IPS DF 19.7 (cell line): ENCODE data around the gene HSBP1L1.

Experiments
- DNase-seq: peaks from one replicate; pipeline ENCODE4 v3.0.0-alpha.2; 2013; ENCODE audit warnings: low read depth, low spot score

The HSBP1L1 gene

DNA sequence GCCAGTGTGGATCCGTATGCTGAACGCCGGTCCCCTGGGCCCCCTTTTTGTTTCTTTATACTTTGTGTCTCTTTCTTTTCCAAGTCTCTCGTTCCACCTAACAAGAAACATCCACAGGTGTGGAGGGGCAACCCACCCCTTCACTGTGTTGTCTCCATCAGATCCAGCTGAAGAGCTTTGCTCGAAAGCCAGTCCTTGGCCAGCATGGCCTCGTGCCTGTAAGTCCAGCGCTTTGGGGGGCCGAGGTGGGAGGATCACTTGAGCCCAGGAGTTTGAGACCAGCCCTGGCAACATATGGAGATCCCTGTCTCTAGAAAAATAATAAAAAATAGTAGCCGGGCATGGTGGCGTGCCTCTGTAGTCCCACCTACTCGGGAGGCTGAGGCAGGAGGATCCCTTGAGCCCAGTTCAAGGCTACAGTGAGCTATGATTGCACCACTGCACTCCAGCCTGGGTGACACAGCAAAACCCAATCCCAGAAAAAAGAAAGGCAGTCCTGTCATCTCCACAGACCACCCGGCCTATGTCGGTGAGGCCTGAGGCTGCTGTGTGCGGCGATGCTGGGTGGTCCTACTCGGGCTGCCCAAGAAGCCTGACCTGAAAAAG, 3.4 kb upstream of the HSBP1L1 start:
- DNase-seq, result no peak

DNA sequence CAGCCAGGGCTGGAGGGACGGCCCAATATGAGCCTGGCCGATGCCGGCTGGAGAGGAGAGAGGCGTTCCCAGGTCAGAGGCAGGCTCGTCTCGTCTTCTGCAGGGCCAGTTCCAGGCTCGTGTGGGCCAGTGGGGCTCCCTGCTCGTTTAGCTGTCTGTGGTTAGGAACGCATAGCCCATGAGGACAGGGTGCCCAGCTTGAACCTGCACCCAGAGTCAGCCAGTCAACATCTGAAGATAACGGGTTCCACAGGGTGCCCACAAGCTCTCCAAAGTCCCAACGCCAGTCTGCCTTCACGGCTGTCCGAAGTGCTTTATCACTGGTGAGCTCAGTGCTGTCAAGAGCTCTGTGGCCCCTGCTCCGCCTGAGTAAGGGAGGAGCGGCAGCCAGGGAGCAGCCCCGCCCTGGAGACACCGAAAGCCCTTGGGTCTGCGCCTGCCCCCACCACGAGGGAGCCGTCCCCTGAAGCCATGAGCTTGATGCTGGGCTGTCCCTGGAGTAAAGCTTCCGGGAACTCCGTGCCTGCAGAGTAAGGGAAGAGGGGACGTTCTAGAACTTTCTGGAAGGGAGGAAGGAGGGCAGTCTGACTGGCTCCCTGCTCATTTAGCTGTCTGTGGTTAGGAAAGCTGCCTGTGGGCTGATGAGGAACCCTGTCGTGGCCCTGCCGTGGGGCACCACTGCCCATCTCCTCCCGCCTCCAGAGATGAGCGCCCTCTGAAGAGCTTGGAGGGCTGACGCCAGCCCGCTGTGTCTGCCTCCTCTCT, 2.7 kb upstream of the HSBP1L1 start:
- DNase-seq, result no peak

DNA sequence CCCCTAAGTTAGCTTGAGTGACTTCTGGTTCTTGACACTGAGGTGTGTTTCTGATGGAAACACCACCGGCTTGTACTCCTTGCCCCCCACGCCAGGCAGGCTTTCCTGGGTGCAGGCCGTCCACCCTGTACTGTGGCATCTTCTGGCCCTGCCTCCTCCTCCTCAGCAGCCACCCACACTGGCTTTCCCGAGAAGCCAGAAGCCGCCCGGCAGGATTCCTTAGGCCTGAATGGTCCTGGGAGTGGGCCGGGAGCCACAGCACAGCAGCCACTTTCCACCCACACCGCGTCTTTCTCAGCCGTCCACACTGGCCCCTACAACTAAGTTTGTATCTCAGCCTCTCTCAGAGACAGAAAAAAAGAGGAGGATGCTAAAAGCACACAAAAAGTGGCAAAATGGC, 2.1 kb upstream of the HSBP1L1 start:
- DNase-seq, result no peak

DNA sequence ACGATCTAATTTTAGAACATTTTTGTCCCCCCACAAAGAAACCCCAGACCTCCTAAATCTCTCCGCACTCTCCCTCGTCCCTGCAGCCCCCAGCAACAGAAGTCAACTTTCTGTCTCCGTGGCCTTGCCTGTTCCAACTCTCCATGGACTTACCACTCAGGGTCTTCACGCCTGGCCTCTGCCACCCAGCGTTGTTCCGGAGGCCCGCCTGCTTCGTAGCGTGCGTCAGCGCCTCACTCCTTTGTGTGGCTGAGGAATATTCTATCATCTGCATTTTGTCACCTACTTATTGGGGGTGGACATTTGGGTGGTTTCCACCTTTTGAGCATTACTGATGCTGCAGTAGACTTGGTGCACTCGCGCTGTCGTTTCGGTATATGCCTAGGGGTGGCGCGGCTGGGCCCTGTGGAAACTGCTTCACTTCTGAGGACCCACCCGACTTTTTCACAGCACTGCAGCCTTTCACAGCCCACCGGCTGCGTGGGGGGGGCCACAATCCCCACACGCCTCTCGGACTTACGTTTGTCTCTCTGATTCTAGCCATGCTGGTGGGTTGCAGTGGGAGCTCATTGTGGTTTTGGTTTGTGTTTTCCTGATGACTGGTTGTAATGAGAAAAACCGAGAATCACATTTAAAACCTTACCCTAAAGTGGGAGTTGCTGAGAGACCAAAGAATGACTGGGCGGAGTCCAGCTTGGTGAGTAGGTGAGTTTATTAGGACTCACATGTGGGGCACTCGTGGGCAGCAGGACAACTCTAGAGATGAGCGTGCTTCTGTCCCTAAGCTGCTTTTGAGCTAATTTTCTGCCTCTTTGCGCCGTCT, 1.4 kb upstream of the HSBP1L1 start:
- no peak for DNase-seq

DNA sequence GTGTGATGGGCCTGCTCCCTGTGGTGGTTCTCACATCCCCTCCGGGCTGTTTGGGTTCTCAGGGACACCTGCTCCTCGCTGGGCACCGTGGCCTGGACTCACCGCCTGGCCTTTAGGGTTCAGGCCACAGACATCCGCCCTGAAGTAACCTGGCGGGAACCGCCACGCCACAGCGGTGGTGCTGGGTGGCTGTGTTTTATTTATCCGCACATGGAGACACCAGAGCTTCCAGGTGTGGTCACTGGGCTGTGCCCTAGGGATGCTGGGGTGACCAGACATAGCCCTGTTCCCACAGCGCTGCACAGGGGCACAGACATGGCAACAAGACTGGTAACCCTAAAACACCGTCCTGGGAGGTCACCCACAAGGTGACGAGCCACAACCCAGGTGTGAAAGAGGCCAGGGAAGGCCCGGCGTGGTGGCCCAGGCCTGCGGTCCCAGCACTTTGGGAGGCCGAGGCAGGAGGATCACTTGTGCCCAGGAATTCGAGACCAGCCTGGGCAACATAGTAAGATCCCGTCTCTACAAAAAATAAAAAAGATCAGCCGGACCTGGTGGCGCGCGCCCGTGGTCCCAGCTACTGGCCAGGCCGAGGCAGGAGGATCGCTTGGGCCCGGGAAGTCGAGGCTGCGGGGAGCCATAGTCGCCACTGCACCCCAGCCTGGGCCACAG, 649 bp upstream of the HSBP1L1 start:
- no peak for DNase-seq

DNA sequence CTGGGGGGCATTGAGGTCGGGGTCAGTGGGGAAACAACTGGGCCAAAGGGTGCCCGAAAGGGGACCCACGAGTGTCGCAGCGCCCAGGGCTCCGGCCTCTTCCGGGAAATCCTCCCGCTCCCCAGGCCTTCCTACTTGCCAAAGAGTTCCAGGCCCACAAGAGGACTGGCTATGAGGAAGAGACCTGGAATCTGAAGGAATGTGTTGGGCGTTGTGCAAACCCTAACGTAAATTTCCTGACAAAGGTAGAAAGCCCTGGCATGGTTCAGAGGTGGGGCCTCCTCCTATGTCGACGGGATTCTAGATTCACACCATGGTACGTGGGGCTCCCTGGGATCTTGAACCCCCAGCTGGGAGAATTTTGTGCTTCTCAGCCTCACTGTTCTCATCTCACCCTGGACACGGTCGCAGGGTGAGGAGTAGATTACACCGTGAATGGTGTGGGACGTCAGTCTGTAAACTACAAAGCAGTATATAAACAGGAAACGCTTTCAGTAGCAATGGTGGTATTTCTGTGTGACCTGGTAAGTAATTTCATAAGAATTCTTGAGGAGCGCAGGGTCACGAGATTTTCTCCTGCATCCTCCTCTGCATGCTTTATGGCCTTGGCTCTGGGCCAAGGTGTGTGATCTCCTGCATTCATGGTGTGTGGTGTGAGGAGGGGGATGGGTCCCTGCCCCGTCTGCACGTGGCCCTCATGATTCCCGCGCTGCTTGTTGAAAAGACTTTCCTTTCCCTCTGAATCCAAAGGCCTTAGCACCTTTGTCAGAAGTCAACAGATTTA, 868 bp downstream of the HSBP1L1 start:
- DNase-seq, result no peak

DNA sequence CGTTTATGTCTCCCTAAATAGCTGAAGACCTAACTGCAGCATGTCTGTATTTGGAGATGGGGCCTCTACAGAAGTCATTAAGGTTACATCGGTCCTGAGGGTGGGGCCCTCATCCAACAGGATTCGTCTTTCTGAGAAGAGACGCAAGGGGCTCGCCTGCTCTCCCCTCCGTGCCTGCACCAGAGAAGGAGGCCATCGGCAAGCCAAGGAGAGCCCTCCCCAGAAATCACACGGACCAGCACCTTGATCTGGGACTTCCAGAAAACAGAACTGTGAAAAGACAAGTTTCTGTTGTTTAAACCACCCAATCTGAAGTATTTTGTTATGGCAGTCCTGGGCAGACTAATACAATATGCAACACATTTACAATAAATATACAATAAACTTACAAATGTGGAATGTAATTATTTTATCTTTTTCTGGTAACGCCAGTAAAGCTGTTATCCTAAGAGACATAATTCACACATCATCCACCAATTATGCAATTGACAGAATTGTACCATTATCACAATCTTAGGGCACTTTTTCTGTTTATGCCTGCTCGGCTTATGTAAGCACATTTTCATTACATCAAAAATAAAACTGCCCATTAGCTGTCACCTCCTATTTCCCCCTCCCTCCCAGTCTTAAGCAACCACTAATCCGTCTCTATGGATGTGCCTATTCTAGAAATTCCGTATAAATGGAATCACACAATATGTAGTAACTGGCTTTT, 6.1 kb downstream of the HSBP1L1 start:
- DNase-seq, result no peak

DNA sequence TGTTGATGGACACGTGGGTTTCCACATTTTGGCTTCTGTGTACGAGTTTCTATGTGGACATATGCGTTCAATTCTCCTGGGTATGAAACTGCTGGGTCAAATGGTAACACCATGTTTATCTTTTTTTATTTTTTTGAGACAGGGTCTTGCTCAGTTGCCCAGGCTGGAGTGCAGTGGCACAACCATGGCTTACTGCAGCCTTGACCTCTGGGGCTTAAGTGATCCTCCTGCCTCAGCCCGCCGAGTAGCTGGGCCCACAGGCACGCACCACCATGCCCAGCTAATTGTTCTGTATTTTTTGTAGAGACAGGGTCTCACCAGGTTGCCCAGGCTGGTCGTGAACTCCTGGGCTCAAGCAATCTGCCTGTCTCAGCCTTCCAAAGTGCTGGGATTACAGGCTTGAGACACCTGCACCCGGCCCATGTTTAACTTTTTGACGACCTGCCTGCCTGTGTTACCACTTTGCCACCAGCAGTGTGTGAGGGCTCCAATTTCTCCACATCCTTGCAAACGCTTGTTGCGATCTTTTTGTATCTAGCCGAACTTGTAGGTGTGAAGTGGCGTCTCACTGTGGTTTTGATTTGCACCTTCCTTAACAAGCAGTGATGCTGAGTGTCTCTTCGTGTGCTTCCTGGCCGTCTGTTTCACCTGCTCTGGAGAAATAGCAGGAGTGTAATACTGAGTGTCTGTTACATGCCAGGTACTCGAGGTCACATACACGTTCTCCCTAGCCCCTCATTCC, 6.9 kb downstream of the HSBP1L1 start:
- no peak for DNase-seq

DNA sequence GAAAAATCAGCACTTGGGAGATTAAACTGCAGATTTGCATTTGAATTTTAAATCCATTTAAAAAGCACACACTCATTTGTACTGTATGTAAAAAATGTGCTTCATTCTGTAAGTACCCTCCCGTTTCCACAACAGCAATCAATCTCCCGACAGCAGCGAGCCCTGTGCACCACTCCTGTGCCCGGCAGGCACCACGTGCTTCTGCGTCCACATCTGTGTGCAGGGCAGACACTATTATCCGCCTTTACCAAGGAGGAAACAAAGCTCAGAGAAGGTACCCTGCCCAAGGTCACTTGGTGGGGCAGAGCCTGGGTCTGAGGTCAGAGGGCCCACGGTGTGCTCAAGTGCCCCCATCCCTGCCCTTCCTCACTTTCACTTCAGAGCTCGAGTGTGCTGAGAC, 7.5 kb downstream of the HSBP1L1 start:
- DNase-seq, result no peak

DNA sequence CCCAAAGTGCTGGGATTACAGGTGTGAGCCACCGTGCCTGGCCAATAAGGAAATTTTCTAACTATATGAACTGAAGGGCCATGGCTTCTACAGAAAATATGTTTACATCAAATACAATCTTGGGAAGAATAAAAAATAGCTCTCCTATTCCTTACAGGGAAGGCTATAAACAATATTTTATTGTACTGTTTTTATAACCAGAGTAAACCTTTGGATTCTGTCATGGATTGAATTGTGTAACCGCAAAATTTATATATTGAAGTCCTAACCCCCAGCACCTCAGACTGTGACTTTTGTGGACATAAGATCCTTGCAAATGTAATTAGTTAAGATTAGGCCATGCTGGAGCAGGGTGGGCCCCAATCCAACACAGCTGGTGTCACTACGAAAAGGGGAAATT, 8.3 kb downstream of the HSBP1L1 start:
- no peak for DNase-seq

DNA sequence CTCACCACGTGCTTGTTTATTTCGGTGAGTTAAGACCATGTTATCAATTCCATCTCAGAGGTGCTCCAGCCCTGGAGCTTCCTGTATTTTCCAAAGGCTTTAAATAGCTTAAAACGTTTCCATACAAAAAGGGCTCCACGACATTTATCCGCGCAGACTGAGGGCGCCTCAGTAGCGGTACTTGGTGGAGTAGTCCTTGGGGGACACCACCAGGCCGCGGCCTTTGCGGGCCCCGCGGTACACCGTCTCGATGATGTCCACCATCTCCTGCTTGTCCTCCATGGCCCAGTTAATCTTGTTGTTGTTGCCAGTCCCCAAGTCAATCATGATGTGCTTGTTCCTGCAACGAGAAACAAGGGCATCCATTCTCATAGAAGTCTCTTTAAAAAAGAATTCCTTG, 9.1 kb downstream of the HSBP1L1 start:
- DNase-seq, result no peak

DNA sequence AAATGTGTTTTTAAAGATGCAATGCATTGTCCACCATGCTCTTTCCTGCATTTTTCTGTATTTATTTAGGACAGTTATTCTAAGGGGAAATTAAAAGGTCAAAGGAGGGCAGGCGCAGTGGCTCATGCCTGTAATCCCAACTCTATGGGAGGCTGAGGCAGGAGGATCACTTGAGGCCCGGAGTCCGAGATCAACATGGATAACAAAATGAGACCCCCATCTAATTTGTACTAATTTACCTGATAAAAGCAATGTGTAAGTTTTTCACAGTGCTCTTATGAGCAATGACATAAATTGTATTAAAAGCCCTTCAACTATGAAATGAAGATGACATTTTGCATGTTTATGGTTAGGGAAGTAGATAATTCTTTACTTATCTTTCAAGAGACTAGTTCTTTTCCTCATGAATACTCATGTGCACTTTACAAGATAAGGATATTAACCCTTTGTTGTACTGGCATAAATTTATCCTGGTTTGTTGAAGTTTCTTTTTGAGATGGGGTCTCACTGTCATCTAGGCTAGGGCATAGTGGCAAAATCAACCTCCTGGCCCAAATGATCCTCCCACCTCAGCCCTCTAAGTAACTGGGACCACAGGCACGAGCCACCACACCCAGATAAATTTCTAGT, 9.7 kb downstream of the HSBP1L1 start:
- DNase-seq, result no peak

DNA sequence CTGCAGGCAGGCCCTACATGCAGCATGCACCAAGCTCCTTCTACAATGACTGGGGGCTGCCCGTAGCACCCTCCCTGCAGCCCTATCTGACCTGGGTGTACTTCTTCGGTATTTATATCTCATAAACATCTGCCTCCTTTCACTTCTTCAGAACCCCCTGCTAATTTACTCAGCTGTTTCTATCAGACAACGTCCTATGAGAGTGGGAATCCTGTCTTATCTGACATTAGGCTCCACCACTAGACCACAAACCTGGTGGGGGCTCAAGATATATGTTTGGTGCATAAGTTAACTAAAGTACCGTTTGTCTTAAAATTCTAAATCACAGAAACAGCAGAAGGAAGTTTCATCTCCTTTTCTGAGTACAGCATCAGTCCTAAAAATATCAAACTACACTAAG, 10.6 kb downstream of the HSBP1L1 start:
- DNase-seq, result no peak

DNA sequence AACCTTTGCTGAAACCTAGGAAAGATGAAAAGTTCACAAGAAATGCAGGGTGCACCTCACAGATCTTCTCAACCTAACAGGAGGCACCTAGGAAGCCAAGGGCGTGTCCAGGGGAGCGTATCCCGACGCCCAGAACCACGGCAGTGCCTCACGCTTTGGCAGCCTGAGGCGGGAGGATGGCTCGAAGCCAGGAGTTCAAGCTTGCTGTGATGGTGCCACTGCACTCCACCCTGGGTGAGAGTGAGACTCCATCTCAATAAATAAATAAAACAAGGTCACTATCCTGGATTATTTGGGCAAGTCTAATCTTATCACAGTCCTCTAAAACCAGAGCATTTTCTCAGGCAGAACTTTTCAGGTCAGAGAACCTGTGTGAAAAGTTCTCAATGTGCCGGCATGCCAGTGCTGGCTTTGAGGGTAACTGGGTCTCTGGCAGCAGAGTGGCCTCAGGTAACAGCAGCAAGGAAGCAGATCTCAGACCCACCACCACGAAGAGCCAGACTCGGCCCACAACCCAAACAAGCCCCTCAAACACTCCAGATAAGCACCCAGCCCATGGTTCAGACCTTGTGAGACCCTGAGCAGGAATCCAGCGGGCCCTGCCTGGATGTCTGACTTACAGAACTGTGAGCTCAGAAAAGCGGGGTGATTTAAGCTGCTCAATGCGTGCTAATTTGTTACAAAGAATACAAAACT, 11.7 kb downstream of the HSBP1L1 start:
- DNase-seq, result no peak

DNA sequence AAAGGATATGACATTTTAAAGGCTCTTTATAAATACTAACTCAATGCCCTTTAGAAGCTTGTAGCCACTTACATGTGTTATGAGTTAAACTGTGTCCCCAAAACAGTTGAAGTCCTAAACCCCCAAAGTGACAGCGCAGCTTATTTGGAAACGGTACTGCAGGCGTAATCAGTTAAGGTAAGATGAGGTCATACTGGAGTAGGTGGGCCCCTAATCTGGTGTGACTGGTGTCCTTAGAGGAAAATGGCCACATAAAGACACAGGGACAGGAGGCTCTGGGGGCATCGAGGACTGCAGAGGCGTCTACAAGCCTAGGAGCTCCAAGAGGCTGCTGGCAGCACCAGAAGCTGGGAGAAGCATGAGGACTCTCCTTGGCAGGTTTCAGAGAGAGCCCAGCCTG, 15.4 kb downstream of the HSBP1L1 start:
- no peak for DNase-seq

DNA sequence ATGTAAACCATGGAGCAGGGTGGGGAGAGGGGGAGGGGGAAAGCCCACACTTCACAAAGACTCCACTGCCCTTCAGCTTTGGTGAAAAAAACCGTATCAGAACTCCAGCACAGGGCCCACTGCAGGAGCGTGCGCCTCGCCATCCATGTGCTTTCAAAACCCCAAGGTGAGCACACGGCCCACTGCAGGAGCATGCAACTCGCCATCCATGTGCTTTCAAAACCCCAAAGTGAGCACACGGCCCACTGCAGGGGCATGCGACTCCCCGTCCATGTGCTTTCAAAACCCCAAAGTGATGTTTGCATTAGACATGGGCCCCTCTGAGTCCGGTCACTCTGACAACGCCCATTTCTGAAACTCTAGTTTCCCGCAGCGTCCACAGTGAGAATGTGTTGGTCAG, 16.1 kb downstream of the HSBP1L1 start:
- no peak for DNase-seq

DNA sequence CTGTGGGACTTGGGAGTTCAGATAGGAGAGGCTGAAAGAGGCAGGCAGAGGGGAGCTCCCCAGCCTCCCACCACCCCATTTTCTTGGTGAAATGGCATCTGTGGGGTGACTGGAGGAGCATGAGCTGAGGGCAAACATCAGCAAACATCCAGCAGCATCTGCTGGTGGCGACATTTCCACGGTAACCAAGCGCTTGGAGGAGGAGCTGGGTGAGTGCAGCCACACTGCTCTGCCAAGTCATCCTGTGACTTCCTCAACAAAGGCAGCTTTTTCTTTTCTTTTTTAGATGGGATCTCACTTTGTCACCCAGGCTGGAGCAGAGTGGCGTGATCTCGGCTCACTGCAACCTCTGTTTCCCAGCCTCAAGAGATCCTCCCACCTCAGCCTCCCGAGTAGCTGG, 18.3 kb downstream of the HSBP1L1 start:
- DNase-seq, result no peak

DNA sequence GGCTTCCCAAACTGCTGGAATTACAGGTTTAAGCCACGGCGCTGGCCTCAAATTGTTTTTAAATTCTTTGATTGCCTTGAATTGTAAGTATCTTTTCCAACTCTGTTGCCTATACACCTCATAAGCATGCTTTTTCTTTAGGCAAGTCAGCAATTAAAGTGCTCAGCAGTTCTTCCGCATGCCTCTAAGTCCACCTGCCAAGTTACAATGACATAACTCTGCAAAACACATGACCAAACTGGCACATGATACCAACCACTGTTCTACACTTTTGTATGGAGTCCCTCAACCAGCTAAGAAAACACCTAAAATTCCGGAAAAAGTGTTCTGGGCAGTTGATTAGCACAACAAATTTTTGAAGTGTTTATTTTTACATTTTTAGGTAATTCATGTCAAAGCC, 18.8 kb downstream of the HSBP1L1 start:
- no peak for DNase-seq

DNA sequence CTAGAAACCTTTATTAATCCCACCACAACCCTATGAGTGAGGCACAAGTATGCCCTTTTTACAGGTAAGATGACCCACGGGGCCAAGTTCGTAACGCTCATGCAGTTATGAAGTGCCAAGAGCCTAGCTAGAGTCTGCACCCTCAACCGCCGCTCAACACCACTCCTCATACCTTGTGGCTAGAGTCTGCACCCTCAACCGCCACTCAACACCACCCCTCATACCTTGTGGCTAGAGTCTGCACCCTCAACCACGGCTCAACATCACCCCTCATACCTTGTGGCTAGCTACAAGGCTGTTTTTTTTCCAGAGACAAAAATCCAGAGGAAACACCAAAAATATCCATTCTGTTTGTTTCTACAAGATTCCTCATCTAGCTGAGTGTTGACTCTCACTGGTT, 19.4 kb downstream of the HSBP1L1 start:
- DNase-seq, result no peak
